OCI-LY7 (cell line): Measurements from ENCODE around the gene PVALEF.

ENCODE experiments used
- EZH2phosphoT487 ChIP-seq: fragments of 200-600 bp; sonication (generic); IDR thresholded peaks from 2 replicates; pipeline ENCODE4 v1.6.1; 2018; ENCODE audit warnings: low read depth, borderline replicate concordance, mild to moderate bottlenecking, mixed run types, antibody characterized with exemption, low read length, moderate library complexity, mixed read lengths
- TF ChIP-seq, protein P1 (sequence below): fragments of 200-600 bp; sonication (generic); conservative IDR thresholded peaks from 2 replicates; pipeline ENCODE4 v1.5.1; 2014; ENCODE audit warnings: mild to moderate bottlenecking, antibody characterized with exemption, low read length, moderate library complexity, mixed read lengths

DNA sequence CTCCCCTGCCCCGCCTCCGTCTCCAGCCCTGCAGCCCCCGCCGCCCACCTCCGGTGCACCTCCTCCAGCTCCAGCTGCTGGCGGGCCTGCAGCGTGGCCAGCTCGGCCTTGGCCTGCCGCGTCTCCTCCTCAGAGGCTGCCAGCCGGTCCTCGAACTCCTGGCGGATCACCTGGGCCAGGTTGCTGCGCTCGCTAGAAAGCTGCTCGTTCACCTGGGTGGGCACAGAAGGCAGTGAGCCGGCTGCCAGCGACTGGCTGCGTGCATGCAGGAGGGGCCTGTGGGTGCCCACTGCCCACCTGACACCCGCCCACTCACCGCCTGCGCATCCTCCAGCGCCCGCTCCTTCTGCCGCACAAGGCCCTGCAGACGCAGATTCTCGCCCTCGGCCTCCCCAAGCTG is 25.3 kb downstream of the PVALEF start:
- TF ChIP-seq, protein P1, sequence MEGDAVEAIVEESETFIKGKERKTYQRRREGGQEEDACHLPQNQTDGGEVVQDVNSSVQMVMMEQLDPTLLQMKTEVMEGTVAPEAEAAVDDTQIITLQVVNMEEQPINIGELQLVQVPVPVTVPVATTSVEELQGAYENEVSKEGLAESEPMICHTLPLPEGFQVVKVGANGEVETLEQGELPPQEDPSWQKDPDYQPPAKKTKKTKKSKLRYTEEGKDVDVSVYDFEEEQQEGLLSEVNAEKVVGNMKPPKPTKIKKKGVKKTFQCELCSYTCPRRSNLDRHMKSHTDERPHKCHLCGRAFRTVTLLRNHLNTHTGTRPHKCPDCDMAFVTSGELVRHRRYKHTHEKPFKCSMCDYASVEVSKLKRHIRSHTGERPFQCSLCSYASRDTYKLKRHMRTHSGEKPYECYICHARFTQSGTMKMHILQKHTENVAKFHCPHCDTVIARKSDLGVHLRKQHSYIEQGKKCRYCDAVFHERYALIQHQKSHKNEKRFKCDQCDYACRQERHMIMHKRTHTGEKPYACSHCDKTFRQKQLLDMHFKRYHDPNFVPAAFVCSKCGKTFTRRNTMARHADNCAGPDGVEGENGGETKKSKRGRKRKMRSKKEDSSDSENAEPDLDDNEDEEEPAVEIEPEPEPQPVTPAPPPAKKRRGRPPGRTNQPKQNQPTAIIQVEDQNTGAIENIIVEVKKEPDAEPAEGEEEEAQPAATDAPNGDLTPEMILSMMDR = no peak
- TF ChIP-seq EZH2phosphoT487 = no peak
